GM18868 (cell line): ENCODE data around the gene TMEM221.
A peak's percentile ranks its signal among the peaks of the same experiment; 100 is the strongest.

Source experiments
- ATAC-seq: cut with Tn5 transposase; IDR thresholded peaks from one replicate; pipeline ENCODE4 v1.9.1; 2021; ENCODE audit warnings: mild to moderate bottlenecking, moderate library complexity; ENCODE audit not compliant: unreplicated experiment

TMEM221 gene

GRCh38 chr19:17445526-17446165 lies 2.8 kb downstream of the TMEM221 start:
- ATAC-seq, result no peak

GRCh38 chr19:17441241-17442021 lies 7.0 kb downstream of the TMEM221 start:
- ATAC-seq, result no peak

GRCh38 chr19:17436874-17437267 lies 11.6 kb downstream of the TMEM221 start:
- no peak for ATAC-seq

GRCh38 chr19:17436094-17436873 lies 12.2 kb downstream of the TMEM221 start:
- no peak for ATAC-seq

GRCh38 chr19:17435218-17435617 lies 13.2 kb downstream of the TMEM221 start:
- ATAC-seq, result no peak

- ATAC-seq, result no peak
These were observed 17.1 kb downstream of the TMEM221 start for GRCh38 chr19:17431417-17431816.

GRCh38 chr19:17429641-17430113 lies 18.8 kb downstream of the TMEM221 start:
- no peak for ATAC-seq

GRCh38 chr19:17424743-17425365 lies 23.6 kb downstream of the TMEM221 start:
- no peak for ATAC-seq

- ATAC-seq, result no peak
These were observed 24.8 kb downstream of the TMEM221 start for GRCh38 chr19:17423429-17424208.

- ATAC-seq, result no peak
These were observed 26.5 kb downstream of the TMEM221 start for GRCh38 chr19:17421942-17422341.

GRCh38 chr19:17420475-17420924 lies 28.0 kb downstream of the TMEM221 start:
- ATAC-seq, result no peak

GRCh38 chr19:17419621-17420474 lies 28.6 kb downstream of the TMEM221 start, which contains the start of gene MVB12A:
Gene MVB12A, plus strand, starts transcription at chr19:17420047. Its CDS starts 89 bp downstream, at chr19:17420136.
- peak; percentile 87 for ATAC-seq

- ATAC-seq, result no peak
These were observed 29.3 kb downstream of the TMEM221 start for GRCh38 chr19:17419154-17419620.

GRCh38 chr19:17418710-17419109 lies 29.8 kb downstream of the TMEM221 start:
- ATAC-seq, result no peak

GRCh38 chr19:17415121-17415520 lies 33.3 kb downstream of the TMEM221 start:
- ATAC-seq, result no peak

GRCh38 chr19:17414097-17414496 lies 34.4 kb downstream of the TMEM221 start:
- ATAC-seq, result no peak

- no peak for ATAC-seq
These were observed 36.7 kb downstream of the TMEM221 start for GRCh38 chr19:17411801-17412200.

- ATAC-seq, result no peak
These were observed 38.5 kb downstream of the TMEM221 start for GRCh38 chr19:17409990-17410389.

GRCh38 chr19:17406887-17407196 lies 41.6 kb downstream of the TMEM221 start:
- ATAC-seq, result no peak
